HepG2 (cell line): Measurements from ENCODE around the gene PGRMC2. TPM values are rescaled to one million over a fixed set of nuclear protein-coding genes. Genes with fewer than 3 reads are reported as not detected.

Source experiments
- ATAC-seq: fragments of 200-7000 bp; cut with Tn5 transposase; 3 replicates; pipeline ENCODE4 v1.9.1; 2020; ENCODE audit warnings: mild to moderate bottlenecking, moderate library complexity
- BruUV-seq: library from RNA; stranded (reverse); fragments of 400-500 nt; replicated peaks from 2 replicates; lab custom pipeline; 2021; lab: Mats Ljungman, UMichigan
- CTCF ChIA-PET: fragments of 300-600 bp; formaldehyde crosslinking; extraction: SDS; loops from one replicate; lab custom pipeline; 2021; ENCODE audit warnings: low total read pairs, inconsistent platforms, low intra/inter-chr PET ratio; lab: Yijun Ruan, JAX
- POLR2A ChIA-PET: fragments of 350-600 bp; sonication (Branson Sonifier 250); formaldehyde crosslinking; loops from one replicate; lab custom pipeline; 2020; ENCODE audit warnings: antibody characterized with exemption, inconsistent platforms; lab: Yijun Ruan, JAX
- DNase-seq: peaks from one replicate; pipeline ENCODE4 v3.0.0-alpha.2; 2015; ENCODE audit warnings: low spot score
- FAIRE-seq: peaks from 3 replicates; lab custom pipeline; 2011; peaks lifted over from hg19 to GRCh38; lab: Jason Lieb, UNC
- H2AFZ ChIP-seq: one replicate; pipeline ENCODE4 v1.6.1; 2011; ENCODE audit warnings: low read length, inconsistent platforms
- H3K27ac ChIP-seq: fragments of 300-600 bp; 3 replicates; pipeline ENCODE4 v1.8.0; 2011; ENCODE audit warnings: mixed run types, mild to moderate bottlenecking, mixed read lengths, low read length, inconsistent platforms; ENCODE audit not compliant: insufficient read depth; ENCODE audit errors: extremely low read length
- H3K27me3 ChIP-seq, 2 experiments: fragments of 200-600 bp in 1 of 2; 2 replicates in 1 of 2; 3 replicates in 1 of 2; pipeline versions ENCODE4 v1.6.0 to v1.8.0; 2011; ENCODE audit warnings: low read length in 2 of 2, mild to moderate bottlenecking in 2 of 2, moderate library complexity in 2 of 2, inconsistent platforms in 1 of 2; ENCODE audit not compliant: insufficient read depth in 2 of 2, control insufficient read depth in 1 of 2
- H3K36me3 ChIP-seq, 2 experiments: fragments of 200-600 bp in 1 of 2; replicated peaks in 1 of 2; 2 replicates in 1 of 2; 3 replicates in 1 of 2; pipeline versions ENCODE4 v1.5.1 to v1.8.0; 2011; ENCODE audit warnings: low read length in 2 of 2, inconsistent platforms in 1 of 2; ENCODE audit not compliant: insufficient read depth in 2 of 2, control insufficient read depth in 1 of 2
- H3K4me1 ChIP-seq: 2 replicates; pipeline ENCODE4 v1.5.1; 2012; ENCODE audit warnings: low read length, inconsistent platforms; ENCODE audit not compliant: insufficient read depth
- H3K4me2 ChIP-seq: 2 replicates; pipeline ENCODE4 v1.6.0; 2011; ENCODE audit warnings: low read depth, low read length, inconsistent platforms
- H3K4me3 ChIP-seq, 3 experiments: fragments of 200-600 bp in 1 of 3; sonication (generic), shearing (Covaris generic) in 1 of 3; replicated peaks in 1 of 3; 2 replicates each; pipeline ENCODE4 v1.5.1; 2011 to 2016; ENCODE audit warnings: low read length in 3 of 3, inconsistent platforms in 2 of 3, low read depth in 2 of 3, mild to moderate bottlenecking in 2 of 3, control low read depth in 1 of 3, mixed read lengths in 1 of 3; ENCODE audit not compliant: insufficient read depth in 1 of 3
- H3K79me2 ChIP-seq: one replicate; pipeline ENCODE4 v1.6.1; 2011; ENCODE audit warnings: low read length, inconsistent platforms; ENCODE audit not compliant: insufficient read depth
- H3K9ac ChIP-seq: 2 replicates; pipeline ENCODE4 v1.6.0; 2011; ENCODE audit warnings: mild to moderate bottlenecking, low read depth, low read length, inconsistent platforms; ENCODE audit not compliant: insufficient read depth
- H3K9me3 ChIP-seq: 2 replicates; pipeline ENCODE4 v1.5.1; 2012; ENCODE audit warnings: mild to moderate bottlenecking, low read length
- H4K20me1 ChIP-seq: 2 replicates; pipeline ENCODE4 v1.6.0; 2011; ENCODE audit warnings: inconsistent platforms, mild to moderate bottlenecking, low read length, moderate library complexity; ENCODE audit not compliant: insufficient read depth
- ARNT ChIP-seq: fragments of 450-650 bp; IDR thresholded peaks from 2 replicates; pipeline ENCODE4 v1.6.1; 2017
- DNMT3B ChIP-seq: conservative IDR thresholded peaks from 2 replicates; pipeline ENCODE4 v1.6.1; 2016; ENCODE audit warnings: missing biosample characterization, control low read depth
- EZH2 ChIP-seq: conservative IDR thresholded peaks from 2 replicates; pipeline ENCODE4 v1.6.1; 2012; ENCODE audit warnings: mild to moderate bottlenecking, low read depth, low read length, moderate library complexity
- JDP2 ChIP-seq: sonication (generic); formaldehyde crosslinking; IDR thresholded peaks from 2 replicates; pipeline ENCODE4 v1.8.1; 2022; ENCODE audit warnings: missing genetic modification reagents, borderline replicate concordance
- MXD4 ChIP-seq: IDR thresholded peaks from 2 replicates; pipeline ENCODE4 v1.6.1; 2016; ENCODE audit warnings: mild to moderate bottlenecking, missing biosample characterization, missing genetic modification reagents
- RCOR2 ChIP-seq: IDR thresholded peaks from 2 replicates; pipeline ENCODE4 v1.6.1; 2016; ENCODE audit warnings: missing biosample characterization, missing genetic modification reagents
- RELA ChIP-seq: sonication (generic); formaldehyde crosslinking; IDR thresholded peaks from 2 replicates; pipeline ENCODE4 v1.4.0; 2020; ENCODE audit warnings: missing genetic modification reagents
- SAFB2 ChIP-seq: sonication (generic); formaldehyde crosslinking; IDR thresholded peaks from 2 replicates; pipeline ENCODE4 v1.5.1; 2020; ENCODE audit warnings: missing genetic modification reagents, low read depth, mild to moderate bottlenecking, borderline replicate concordance
- SOX5 ChIP-seq: IDR thresholded peaks from 2 replicates; pipeline ENCODE4 v1.6.1; 2016; ENCODE audit warnings: borderline replicate concordance
- ZNF232 ChIP-seq: sonication (generic); formaldehyde crosslinking; IDR thresholded peaks from 2 replicates; pipeline ENCODE4 v1.4.0; 2020; ENCODE audit warnings: missing genetic modification reagents, borderline replicate concordance
- ZNF737 ChIP-seq: sonication (generic); formaldehyde crosslinking; IDR thresholded peaks from 2 replicates; pipeline ENCODE4 v1.5.0; 2020; ENCODE audit warnings: missing genetic modification reagents, mild to moderate bottlenecking, borderline replicate concordance
- ZNF773 ChIP-seq: sonication (generic); formaldehyde crosslinking; IDR thresholded peaks from 2 replicates; pipeline ENCODE4 v1.4.0; 2020; ENCODE audit warnings: missing genetic modification reagents, borderline replicate concordance
- ZNF891 ChIP-seq: sonication (generic); formaldehyde crosslinking; IDR thresholded peaks from 2 replicates; pipeline ENCODE4 v1.5.0; 2020; ENCODE audit warnings: mild to moderate bottlenecking, missing genetic modification reagents
- ZSCAN22 ChIP-seq: sonication (generic); formaldehyde crosslinking; IDR thresholded peaks from 2 replicates; pipeline ENCODE4 v1.4.0; 2020; ENCODE audit warnings: mild to moderate bottlenecking, missing genetic modification reagents
- ZSCAN25 ChIP-seq: sonication (generic); formaldehyde crosslinking; IDR thresholded peaks from 2 replicates; pipeline ENCODE4 v1.8.0; 2022; ENCODE audit warnings: mild to moderate bottlenecking, missing genetic modification reagents
- whole genome bisulfite sequencing: methylation state at CpG from one replicate; pipeline ENCODE4 v1.1.6; 2017; ENCODE audit warnings: low lambda C conversion rate; 5-methylcytosine and 5-hydroxymethylcytosine counted together
- in situ Hi-C: cut with HindIII; loops from 2 replicates; pipeline ENCODE4 v1.10.0; 2017; ENCODE audit warnings: low pct_unique_long_range_greater_than_20kb; ENCODE audit not compliant: extremely low pct_ligation_motif_present
- intact Hi-C: fragments of 100-400 bp; cut with micrococcal nuclease; formaldehyde crosslinking; loops from one replicate; pipeline ENCODE4 v1.10.0; 2022; ENCODE audit not compliant: unreplicated experiment
- polyA plus RNA-seq, 8 experiments: library from polyadenylated mRNA; depleted of rRNA in 3 of 8; stranded (reverse) in 7 of 8; unstranded in 1 of 8; fragments of >200 nt; fragmentation: Illumina TruSeq in 4 of 8; extraction: Trizol in 4 of 8; gene quantifications; 2 replicates each; pipeline versions ENCODE4 v1.2.1 to v1.2.3, GENCODE V29; 2011 to 2016; ENCODE audit warnings: low read depth in 4 of 8, missing spikeins in 1 of 8, mixed read lengths in 1 of 8; ENCODE audit not compliant: insufficient read depth in 1 of 8
- total RNA-seq, 5 experiments: library from RNA; depleted of rRNA; stranded (reverse); fragments of >200 nt; fragmentation: Illumina TruSeq; extraction: Trizol; gene quantifications; 2 replicates each; pipeline ENCODE4 v1.2.3, GENCODE V29; 2016; ENCODE audit warnings: low read depth in 1 of 5
- TF ChIP-seq, protein P1 (sequence below): sonication (generic); formaldehyde crosslinking; conservative IDR thresholded peaks from 2 replicates; pipeline ENCODE4 v1.8.0; 2022; ENCODE audit warnings: low read depth, missing genetic modification reagents
- TF ChIP-seq, protein P2 (sequence below): sonication (generic); formaldehyde crosslinking; IDR thresholded peaks from 2 replicates; pipeline ENCODE4 v1.4.0; 2020; ENCODE audit warnings: mild to moderate bottlenecking, missing genetic modification reagents
- TF ChIP-seq, protein P3 (sequence below): conservative IDR thresholded peaks from 2 replicates; pipeline ENCODE4 v1.6.1; 2018; ENCODE audit warnings: missing genetic modification reagents

The PGRMC2 gene
- total and polyA plus RNA-seq, 2 of the 13 experiments (the other 11 are each of a cell fraction or from before 2014, with no cell fraction given) = 16.0 to 19.8 TPM

DNA sequence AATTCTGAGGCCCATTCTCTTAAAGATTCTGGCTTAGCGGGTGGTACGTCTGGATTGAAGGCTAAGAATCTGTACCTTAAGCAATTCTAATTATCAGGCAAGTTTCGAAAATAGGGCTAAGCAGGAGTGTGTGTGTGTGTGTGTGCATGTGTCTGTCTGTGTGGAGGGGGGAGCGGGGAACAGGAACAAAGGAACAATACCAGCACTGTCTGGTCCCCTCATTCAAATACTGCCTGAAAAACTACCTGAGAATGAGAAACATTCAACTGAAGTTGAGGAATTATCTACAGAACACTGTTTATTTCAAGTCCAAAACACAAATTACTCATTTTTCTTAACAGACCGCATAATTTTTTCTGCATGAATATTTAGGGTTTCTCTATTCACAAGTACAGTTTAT is 18.6 kb downstream of the PGRMC2 start (continued):
- TF ChIP-seq ZSCAN22 (no peak), JDP2 (no peak), ZNF773 (no peak), RCOR2 (no peak), ZSCAN25 (CRISPR knock-in tag) (no peak), ZNF232 (CRISPR knock-in tag) (no peak), MXD4 (no peak), ARNT (no peak), SOX5 (CRISPR knock-in tag) (peak; percentile 75; the same call in 1 of the 2 replicates)
- TF ChIP-seq, protein P1, sequence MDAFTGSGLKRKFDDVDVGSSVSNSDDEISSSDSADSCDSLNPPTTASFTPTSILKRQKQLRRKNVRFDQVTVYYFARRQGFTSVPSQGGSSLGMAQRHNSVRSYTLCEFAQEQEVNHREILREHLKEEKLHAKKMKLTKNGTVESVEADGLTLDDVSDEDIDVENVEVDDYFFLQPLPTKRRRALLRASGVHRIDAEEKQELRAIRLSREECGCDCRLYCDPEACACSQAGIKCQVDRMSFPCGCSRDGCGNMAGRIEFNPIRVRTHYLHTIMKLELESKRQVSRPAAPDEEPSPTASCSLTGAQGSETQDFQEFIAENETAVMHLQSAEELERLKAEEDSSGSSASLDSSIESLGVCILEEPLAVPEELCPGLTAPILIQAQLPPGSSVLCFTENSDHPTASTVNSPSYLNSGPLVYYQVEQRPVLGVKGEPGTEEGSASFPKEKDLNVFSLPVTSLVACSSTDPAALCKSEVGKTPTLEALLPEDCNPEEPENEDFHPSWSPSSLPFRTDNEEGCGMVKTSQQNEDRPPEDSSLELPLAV = no peak

DNA sequence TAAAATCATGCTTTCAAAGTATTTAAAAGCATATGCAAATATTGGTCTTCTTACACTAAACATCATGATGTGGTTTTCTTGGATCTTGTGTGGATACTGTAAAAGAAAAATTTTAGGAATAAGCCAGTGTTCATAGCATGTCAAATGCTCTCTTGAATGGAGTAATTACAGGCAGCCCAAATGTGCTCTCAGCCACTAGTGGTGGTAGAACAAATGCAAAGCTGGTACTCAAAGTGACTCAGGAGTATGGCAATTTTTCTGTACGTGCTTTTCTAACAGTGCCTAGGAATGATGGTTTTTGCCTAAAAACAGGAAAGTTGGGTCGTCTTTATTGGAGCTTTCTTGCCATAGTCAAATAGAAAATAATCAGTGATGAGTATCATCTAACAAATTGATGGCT is 19.9 kb downstream of the PGRMC2 start:
- DNase-seq (no peak), FAIRE-seq (no peak), ATAC-seq (peak; percentile 62)
- 73% methylated on average over 2 of the region's 2 CpGs for WGBS
- Histone ChIP-seq H3K36me3 (peaks cover 0 to 10% of the 10 kb centered on the region in 2 experiments; a peak in 3 of 5 replicates), H4K20me1 (peaks cover under 1% of the 10 kb centered on the region; the same call in 1 of the 2 replicates), H3K4me3 (no peak overlapping the region), H3K79me2 (no peaks in the 10 kb centered on the region), H3K4me1 (peaks cover 34% of the 10 kb centered on the region), H3K9me3 (peaks cover 17% of the 10 kb centered on the region), H3K27me3 (no peaks in the 10 kb centered on the region), H2AFZ (no peak overlapping the region), H3K27ac (no peak overlapping the region), H3K4me2 (peak overlapping the region; percentile 66; the same call in 1 of the 2 replicates), H3K9ac (no peak overlapping the region)
- BruUV-seq = no TSS peak
- no peak for TF ChIP-seq SAFB2
- TF ChIP-seq RELA (CRISPR knock-in tag) = no peak
- no peak for TF ChIP-seq ZNF737 (CRISPR knock-in tag)
- TF ChIP-seq DNMT3B (CRISPR knock-in tag) = no peak
- TF ChIP-seq ZNF891 = no peak
- TF ChIP-seq, protein P2, sequence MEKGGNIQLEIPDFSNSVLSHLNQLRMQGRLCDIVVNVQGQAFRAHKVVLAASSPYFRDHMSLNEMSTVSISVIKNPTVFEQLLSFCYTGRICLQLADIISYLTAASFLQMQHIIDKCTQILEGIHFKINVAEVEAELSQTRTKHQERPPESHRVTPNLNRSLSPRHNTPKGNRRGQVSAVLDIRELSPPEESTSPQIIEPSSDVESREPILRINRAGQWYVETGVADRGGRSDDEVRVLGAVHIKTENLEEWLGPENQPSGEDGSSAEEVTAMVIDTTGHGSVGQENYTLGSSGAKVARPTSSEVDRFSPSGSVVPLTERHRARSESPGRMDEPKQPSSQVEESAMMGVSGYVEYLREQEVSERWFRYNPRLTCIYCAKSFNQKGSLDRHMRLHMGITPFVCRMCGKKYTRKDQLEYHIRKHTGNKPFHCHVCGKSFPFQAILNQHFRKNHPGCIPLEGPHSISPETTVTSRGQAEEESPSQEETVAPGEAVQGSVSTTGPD (CRISPR knock-in tag) = no peak
- TF ChIP-seq, protein P3, sequence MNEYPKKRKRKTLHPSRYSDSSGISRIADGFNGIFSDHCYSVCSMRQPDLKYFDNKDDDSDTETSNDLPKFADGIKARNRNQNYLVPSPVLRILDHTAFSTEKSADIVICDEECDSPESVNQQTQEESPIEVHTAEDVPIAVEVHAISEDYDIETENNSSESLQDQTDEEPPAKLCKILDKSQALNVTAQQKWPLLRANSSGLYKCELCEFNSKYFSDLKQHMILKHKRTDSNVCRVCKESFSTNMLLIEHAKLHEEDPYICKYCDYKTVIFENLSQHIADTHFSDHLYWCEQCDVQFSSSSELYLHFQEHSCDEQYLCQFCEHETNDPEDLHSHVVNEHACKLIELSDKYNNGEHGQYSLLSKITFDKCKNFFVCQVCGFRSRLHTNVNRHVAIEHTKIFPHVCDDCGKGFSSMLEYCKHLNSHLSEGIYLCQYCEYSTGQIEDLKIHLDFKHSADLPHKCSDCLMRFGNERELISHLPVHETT (CRISPR knock-in tag) = no peak
- no peak for TF ChIP-seq EZH2
- POLR2A ChIA-PET = interaction anchor here (1.4 kb wide), 1 partner anchor 18 kb away, joined by 4 read pairs; no protein-coding TSS in a partner anchor
- CTCF ChIA-PET = no interaction called here
- intact Hi-C loops (loop anchor here (2.0 kb wide), 1 partner anchor 17 kb away; no protein-coding TSS in a partner anchor), in situ Hi-C loops (no loop called here)
